Measurements from ENCODE around the gene REV3L.

Gene REV3L

GRCh38 chr6:111417946-111418345, 65.1 kb downstream of the REV3L start:
- no peak for DNase-seq

GRCh38 chr6:111417181-111417585, 65.8 kb downstream of the REV3L start:
- peak; percentile 47 to 89 for DNase-seq

GRCh38 chr6:111416529-111416928, 66.5 kb downstream of the REV3L start:
- DNase-seq = no peak

GRCh38 chr6:111414373-111414772, 68.6 kb downstream of the REV3L start:
- no peak for DNase-seq

- no peak for DNase-seq
These were observed 70.9 kb downstream of the REV3L start for GRCh38 chr6:111411978-111412566.

GRCh38 chr6:111411046-111411445, 72.0 kb downstream of the REV3L start:
- DNase-seq = no peak

- peak in 1 of 2 donors; percentile 31 for DNase-seq
These were observed 72.6 kb downstream of the REV3L start for GRCh38 chr6:111410371-111410770.

- no peak for DNase-seq
These were observed 73.6 kb downstream of the REV3L start for GRCh38 chr6:111409430-111409829.

GRCh38 chr6:111407686-111408085, 75.3 kb downstream of the REV3L start:
- no peak for DNase-seq

- DNase-seq = peak in 1 of 2 donors; percentile 47
These were observed 76.8 kb downstream of the REV3L start for GRCh38 chr6:111406200-111406721.

GRCh38 chr6:111403388-111403787, 79.6 kb downstream of the REV3L start:
- DNase-seq = no peak

GRCh38 chr6:111399626-111400025, 83.4 kb downstream of the REV3L start:
- DNase-seq = no peak

GRCh38 chr6:111388681-111389080, 94.3 kb downstream of the REV3L start:
- no peak for DNase-seq

- DNase-seq = peak in 1 of 2 donors; percentile 13
These were observed 100.3 kb downstream of the REV3L start for GRCh38 chr6:111382476-111383294.

- no peak for DNase-seq
These were observed 101.3 kb downstream of the REV3L start for GRCh38 chr6:111381728-111382127.

- no peak for DNase-seq
These were observed 101.9 kb downstream of the REV3L start for GRCh38 chr6:111381123-111381522.

- no peak for DNase-seq
These were observed 103.2 kb downstream of the REV3L start for GRCh38 chr6:111379831-111380230.

GRCh38 chr6:111379302-111379701, 103.7 kb downstream of the REV3L start:
- no peak for DNase-seq

- no peak for DNase-seq
These were observed 105.4 kb downstream of the REV3L start for GRCh38 chr6:111377558-111378120.

- DNase-seq = no peak
These were observed 115.5 kb downstream of the REV3L start for GRCh38 chr6:111367393-111368088.

- peak; percentile 10 to 50 for DNase-seq
These were observed 121.4 kb downstream of the REV3L start for GRCh38 chr6:111361648-111362047.

GRCh38 chr6:111358454-111358853, 124.6 kb downstream of the REV3L start:
- no peak for DNase-seq

- DNase-seq = no peak
These were observed 125.3 kb downstream of the REV3L start for GRCh38 chr6:111357705-111358104.

All from hippocampal formation (tissue), 2 donors.